Pancreas (tissue), 10 donors: ENCODE measurements around the gene REC8. TPM values are rescaled to one million over a fixed set of nuclear protein-coding genes. Genes with fewer than 3 reads are reported as not detected.

ENCODE experiments used
- ATAC-seq, 4 donors: fragments of 200-7000 bp; cut with Tn5 transposase; one replicate each; pipeline versions ENCODE4 v1.8.0 to v1.9.1; 2020; ENCODE audit warnings: mild to moderate bottlenecking in 4 of 4, moderate library complexity in 4 of 4
- DNase-seq, 6 donors: peaks; one replicate each; pipeline ENCODE4 v3.0.0-alpha.2; 2020
- FAIRE-seq: peaks from 2 replicates; lab custom pipeline; 2012; peaks lifted over from hg19 to GRCh38; lab: Jason Lieb, UNC
- H3K27ac ChIP-seq, 4 donors: fragments of 200-600 bp; sonication (generic); 1 replicate in 3 of 4; 2 replicates in 1 of 4; pipeline versions ENCODE4 v1.5.0 to v1.8.0; 2020
- H3K27me3 ChIP-seq, 4 donors: fragments of 200-600 bp; one replicate each; pipeline ENCODE4 v1.8.0; 2021
- H3K36me3 ChIP-seq, 3 donors: fragments of 200-600 bp; sonication (generic) in 1 of 3; one replicate each; pipeline versions ENCODE4 v1.5.0 to v1.8.0; 2020 to 2021
- H3K4me1 ChIP-seq, 3 donors: fragments of 200-600 bp; one replicate each; pipeline ENCODE4 v1.8.0; 2021
- H3K4me3 ChIP-seq, 4 donors: fragments of 200-600 bp; sonication (generic) in 2 of 4; one replicate each; pipeline versions ENCODE4 v1.5.0 to v1.8.0; 2020 to 2021
- H3K9me3 ChIP-seq, 4 donors: fragments of 200-600 bp; one replicate each; pipeline ENCODE4 v1.8.0; 2021
- WGBS, 2 donors: extraction: QIAGEN DNeasy Blood & Tissue Kit; methylation state at CpG; one replicate each; pipeline ENCODE4 v1.1.7; 2013; 5-methylcytosine and 5-hydroxymethylcytosine counted together
- intact Hi-C, 3 donors: fragments of 100-400 bp; cut with DNase I; formaldehyde crosslinking; loops; one replicate each; pipeline versions ENCODE4 v1.11.1 to v1.14.2; 2022
- polyA plus RNA-seq, 2 donors: library from polyadenylated mRNA; stranded (reverse); fragments of 200-250 nt; gene quantifications; one replicate each; pipeline ENCODE4 v1.2.3, GENCODE V29; 2013
- total RNA-seq, 6 donors: library from RNA; stranded (reverse); fragmentation: NEBNext Ultra II Directional in 4 of 6; extraction: Animal tissue kit (Norgen Biotek cat#: 25700) in 4 of 6; gene quantifications; one replicate each; pipeline versions ENCODE4 v1.2.1 to v1.2.4, GENCODE V29; 2021 to 2023
- TF ChIP-seq, protein P1 (sequence below), 4 donors: fragments of 200-600 bp; sonication (generic) in 3 of 4; IDR thresholded peaks; one replicate each; pipeline versions ENCODE4 v1.5.0 to v1.8.0; 2021; ENCODE audit warnings: antibody characterized with exemption in 4 of 4
- donor health status: healthy with polysubstance abuse.
- donor health status: DM: no; HTN: no; CAD: no; lungs with moderate emphysema.
- donor health status: DM: no; HTN: no; CAD: no.
- donor health status: control.
- donor health status: control.
- donor health status: Bipolar disorder and iron deficiency.
- donor health status: DM: yes; HTN: yes; CAD: no.
- donor health status: DM: no; HTN: no; CAD: no.
- donor health status: DM: no; HTN: no; CAD: no.
- donor health status: DM: yes; HTN: yes; CAD: no.

The REC8 gene
- total and polyA plus RNA-seq, 8 donors = 3.5 to 41.1 (median 5.1) TPM

DNA sequence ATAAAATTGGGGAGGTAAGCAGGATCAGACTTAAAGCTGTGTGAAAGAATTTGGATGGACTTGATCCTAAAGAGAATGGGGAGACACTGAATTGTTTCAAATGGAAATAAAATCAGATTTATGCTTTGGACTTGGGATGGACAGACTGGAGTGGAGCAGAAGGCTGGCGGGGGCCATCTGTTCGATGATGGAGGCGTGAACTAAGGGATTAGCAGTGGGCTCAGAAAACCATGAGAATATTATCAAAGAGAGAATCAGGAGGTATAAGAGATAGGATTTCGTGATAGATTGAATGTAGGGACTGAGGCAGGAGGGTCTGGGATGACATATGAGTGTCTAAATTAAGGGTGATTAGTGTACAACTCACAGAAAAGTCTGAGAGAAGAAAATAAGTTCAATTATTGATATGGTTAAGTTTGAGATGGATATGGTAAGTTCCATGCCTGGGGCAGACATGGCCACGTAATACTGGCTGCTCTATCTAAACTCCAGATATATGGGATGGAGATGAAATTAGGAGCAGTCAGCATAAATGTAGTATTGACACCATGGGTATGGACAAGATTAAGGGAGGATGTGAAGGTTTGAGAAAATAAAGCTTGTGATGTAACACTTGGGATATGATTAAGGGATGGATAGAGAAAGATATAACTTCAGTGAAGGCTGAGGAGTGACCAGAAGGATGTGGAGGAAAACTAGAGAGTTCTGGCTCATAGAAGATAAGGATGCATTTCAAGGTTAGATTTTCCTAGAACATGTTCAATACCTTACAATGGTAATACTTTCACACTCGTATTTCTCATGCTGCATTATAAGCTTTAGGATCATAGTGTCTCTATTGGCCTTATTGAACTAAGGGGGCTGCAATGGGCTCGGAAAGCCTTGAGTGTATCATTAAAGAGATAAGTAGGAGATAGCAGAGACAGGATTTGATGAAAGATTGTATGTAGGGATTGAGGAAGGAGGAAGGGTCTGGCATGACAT is 32.6 kb downstream of the REC8 start:
- TF ChIP-seq, protein P1, sequence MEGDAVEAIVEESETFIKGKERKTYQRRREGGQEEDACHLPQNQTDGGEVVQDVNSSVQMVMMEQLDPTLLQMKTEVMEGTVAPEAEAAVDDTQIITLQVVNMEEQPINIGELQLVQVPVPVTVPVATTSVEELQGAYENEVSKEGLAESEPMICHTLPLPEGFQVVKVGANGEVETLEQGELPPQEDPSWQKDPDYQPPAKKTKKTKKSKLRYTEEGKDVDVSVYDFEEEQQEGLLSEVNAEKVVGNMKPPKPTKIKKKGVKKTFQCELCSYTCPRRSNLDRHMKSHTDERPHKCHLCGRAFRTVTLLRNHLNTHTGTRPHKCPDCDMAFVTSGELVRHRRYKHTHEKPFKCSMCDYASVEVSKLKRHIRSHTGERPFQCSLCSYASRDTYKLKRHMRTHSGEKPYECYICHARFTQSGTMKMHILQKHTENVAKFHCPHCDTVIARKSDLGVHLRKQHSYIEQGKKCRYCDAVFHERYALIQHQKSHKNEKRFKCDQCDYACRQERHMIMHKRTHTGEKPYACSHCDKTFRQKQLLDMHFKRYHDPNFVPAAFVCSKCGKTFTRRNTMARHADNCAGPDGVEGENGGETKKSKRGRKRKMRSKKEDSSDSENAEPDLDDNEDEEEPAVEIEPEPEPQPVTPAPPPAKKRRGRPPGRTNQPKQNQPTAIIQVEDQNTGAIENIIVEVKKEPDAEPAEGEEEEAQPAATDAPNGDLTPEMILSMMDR (IDR thresholded peaks at IDR 0.05) = no peak
- 90% methylated on average over 7 of the region's 7 CpGs for WGBS, 2 donors
- intact Hi-C loops = no loop called here
- FAIRE-seq (no peak), ATAC-seq (no peak), DNase-seq (no peak)
- Histone ChIP-seq H3K27ac (no peak overlapping the region), H3K9me3 (no peaks in the 10 kb centered on the region), H3K36me3 (peaks cover 0 to 3% (median 0%) of the 10 kb centered on the region in 3 donors), H3K27me3 (no peaks in the 10 kb centered on the region), H3K4me1 (no peaks in the 10 kb centered on the region), H3K4me3 (no peak overlapping the region)

DNA sequence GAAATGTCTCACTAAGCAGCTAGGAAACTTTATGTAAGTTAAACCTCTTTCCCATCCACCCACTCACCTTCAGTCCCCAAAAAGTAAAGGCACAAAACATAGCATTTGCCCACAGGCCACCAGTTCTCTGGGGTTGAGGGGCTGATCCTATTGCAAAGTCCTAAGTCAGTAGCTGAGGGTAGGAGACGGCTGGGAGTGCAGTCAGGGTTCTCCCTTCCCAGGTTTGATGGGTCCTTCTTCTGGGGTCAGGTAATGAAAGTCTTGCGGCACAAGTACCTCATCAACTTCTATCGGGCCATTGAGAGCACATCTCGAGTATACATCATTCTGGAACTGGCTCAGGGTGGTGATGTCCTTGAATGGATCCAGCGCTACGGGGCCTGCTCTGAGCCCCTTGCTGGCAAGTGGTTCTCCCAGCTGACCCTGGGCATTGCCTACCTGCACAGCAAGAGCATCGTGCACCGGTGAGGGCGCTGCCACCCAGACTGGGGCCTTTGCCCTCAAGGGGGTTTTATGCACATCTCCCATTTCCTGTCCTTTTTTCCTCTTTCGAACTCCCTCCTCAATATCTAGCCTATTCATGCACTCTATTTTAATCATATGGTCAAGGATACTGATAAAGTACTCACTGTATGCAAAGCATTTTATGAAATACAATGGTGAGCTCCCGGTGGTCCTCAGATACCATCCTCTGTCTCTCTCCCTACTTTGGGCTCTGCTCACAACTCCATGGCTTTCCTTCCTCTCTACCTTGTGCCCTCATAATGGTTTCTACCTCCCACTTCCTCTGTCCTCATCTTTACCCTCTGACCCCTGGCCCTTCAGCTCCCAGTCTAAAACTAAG is 34.6 kb downstream of the REC8 start:
- WGBS, 2 donors = 89 to 92% methylated on average over 11 of the region's 11 CpGs
- no peaks in the 10 kb centered on the region for H3K9me3 ChIP-seq
- intact Hi-C loops = no loop called here
- TF ChIP-seq, protein P1 (IDR thresholded peaks at IDR 0.05) = no peak
- H3K36me3 ChIP-seq = peaks cover 0 to 13% (median 3%) of the 10 kb centered on the region in 3 donors
- no peak for DNase-seq
- H3K4me3 ChIP-seq = no peak overlapping the region
- no peaks in the 10 kb centered on the region for H3K27me3 ChIP-seq
- H3K27ac ChIP-seq = no peak overlapping the region
- ATAC-seq = no peak
- no peaks in the 10 kb centered on the region for H3K4me1 ChIP-seq
- no peak for FAIRE-seq

DNA sequence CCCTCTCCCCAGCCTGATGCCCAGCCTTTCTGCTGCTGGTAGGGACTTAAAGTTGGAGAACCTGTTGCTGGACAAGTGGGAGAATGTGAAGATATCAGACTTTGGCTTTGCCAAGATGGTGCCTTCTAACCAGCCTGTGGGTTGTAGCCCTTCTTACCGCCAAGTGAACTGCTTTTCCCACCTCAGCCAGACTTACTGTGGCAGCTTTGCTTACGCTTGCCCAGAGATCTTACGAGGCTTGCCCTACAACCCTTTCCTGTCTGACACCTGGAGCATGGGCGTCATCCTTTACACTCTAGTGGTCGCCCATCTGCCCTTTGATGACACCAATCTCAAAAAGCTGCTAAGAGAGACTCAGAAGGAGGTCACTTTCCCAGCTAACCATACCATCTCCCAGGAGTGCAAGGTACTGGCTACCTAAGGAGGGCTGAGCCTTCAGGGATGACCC is 35.2 kb downstream of the REC8 start:
- intact Hi-C loops = no loop called here
- Histone ChIP-seq H3K4me3 (no peak overlapping the region), H3K9me3 (no peaks in the 10 kb centered on the region), H3K4me1 (peaks cover 0 to 2% (median 0%) of the 10 kb centered on the region in 3 donors), H3K36me3 (peaks cover 0 to 13% (median 3%) of the 10 kb centered on the region in 3 donors), H3K27ac (no peak overlapping the region), H3K27me3 (no peaks in the 10 kb centered on the region)
- no peak for ATAC-seq
- TF ChIP-seq, protein P1 (IDR thresholded peaks at IDR 0.05) = no peak
- no peak for DNase-seq
- no peak for FAIRE-seq
- WGBS, 2 donors = 94% methylated on average over 5 of the region's 5 CpGs

DNA sequence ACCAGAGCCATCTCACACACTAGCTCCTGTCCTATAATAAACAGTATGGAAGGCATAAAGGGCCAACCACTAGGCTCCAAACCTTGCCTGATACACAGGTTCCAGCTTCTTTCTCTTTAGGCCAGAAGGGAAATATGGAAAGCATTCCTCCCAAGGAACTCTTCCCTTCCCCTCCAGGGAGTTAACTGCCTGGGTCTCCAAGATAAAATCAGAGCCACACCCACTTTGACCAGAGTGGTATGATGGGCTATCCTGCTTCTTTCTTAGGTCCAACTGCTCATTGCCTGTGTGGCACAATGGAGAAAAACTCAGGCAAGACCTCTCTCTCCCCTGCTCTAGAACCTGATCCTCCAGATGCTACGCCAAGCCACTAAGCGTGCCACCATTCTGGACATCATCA is 35.7 kb downstream of the REC8 start:
- TF ChIP-seq, protein P1 (IDR thresholded peaks at IDR 0.05) = no peak
- H3K27me3 ChIP-seq = no peaks in the 10 kb centered on the region
- ATAC-seq = no peak
- no peaks in the 10 kb centered on the region for H3K9me3 ChIP-seq
- intact Hi-C loops = no loop called here
- WGBS, 2 donors = 98 to 100% methylated on average over 2 of the region's 2 CpGs
- H3K4me1 ChIP-seq = peaks cover 0 to 3% (median 0%) of the 10 kb centered on the region in 3 donors
- FAIRE-seq = no peak
- no peak for DNase-seq
- H3K36me3 ChIP-seq = peaks cover 0 to 13% (median 3%) of the 10 kb centered on the region in 3 donors
- no peak overlapping the region for H3K4me3 ChIP-seq
- no peak overlapping the region for H3K27ac ChIP-seq
